ENCODE data around the gene MED27.

MED27 gene

GRCh38 chr9:131826053-131826452 lies 253.6 kb downstream of the MED27 start:
- Mint-ChIP-seq H3K27me3 (peaks cover 43 to 68% of the 10 kb centered on the region in 2 donors), H3K36me3 (ENCODE audit: insufficient read depth) (peaks cover 2% of the 10 kb centered on the region), H3K4me1 (ENCODE audit: low read depth in 2 of 2) (no peaks in the 10 kb centered on the region), H3K4me3 (no peak overlapping the region), H3K9me3 (no peaks in the 10 kb centered on the region), H3K27ac (no peak overlapping the region)
- DNase-seq (no peak), ATAC-seq (replicated peaks) (no peak)

GRCh38 chr9:131824953-131825495 lies 254.6 kb downstream of the MED27 start:
- Mint-ChIP-seq H3K4me1 (ENCODE audit: low read depth in 2 of 2) (no peaks in the 10 kb centered on the region), H3K36me3 (ENCODE audit: insufficient read depth) (peaks cover 2% of the 10 kb centered on the region), H3K27ac (no peak overlapping the region), H3K27me3 (peaks cover 53 to 78% of the 10 kb centered on the region in 2 donors), H3K9me3 (no peaks in the 10 kb centered on the region), H3K4me3 (no peak overlapping the region)
- DNase-seq (no peak), ATAC-seq (replicated peaks) (no peak)

- Mint-ChIP-seq H3K27ac (no peak overlapping the region), H3K4me1 (ENCODE audit: low read depth in 2 of 2) (no peaks in the 10 kb centered on the region), H3K9me3 (no peaks in the 10 kb centered on the region), H3K27me3 (peaks cover 53 to 81% of the 10 kb centered on the region in 2 donors), H3K36me3 (ENCODE audit: insufficient read depth) (peaks cover 2% of the 10 kb centered on the region), H3K4me3 (no peak overlapping the region)
- ATAC-seq (replicated peaks), result no peak
- no peak for DNase-seq
Measured at GRCh38 chr9:131824155-131824594, 255.5 kb downstream of the MED27 start.

- H3K4me3 Mint-ChIP-seq, result no peak overlapping the region
- H3K36me3 Mint-ChIP-seq (ENCODE audit: insufficient read depth), result peaks cover 2% of the 10 kb centered on the region
- H3K9me3 Mint-ChIP-seq, result no peaks in the 10 kb centered on the region
- H3K27me3 Mint-ChIP-seq, result peaks cover 48 to 76% of the 10 kb centered on the region in 2 donors
- ATAC-seq (replicated peaks) (no peak), DNase-seq (no peak)
- H3K27ac Mint-ChIP-seq, result no peak overlapping the region
- no peaks in the 10 kb centered on the region for H3K4me1 Mint-ChIP-seq (ENCODE audit: low read depth in 2 of 2)
Measured at GRCh38 chr9:131823701-131824146, 255.9 kb downstream of the MED27 start.

GRCh38 chr9:131818089-131818488 lies 261.6 kb downstream of the MED27 start:
- Mint-ChIP-seq H3K4me3 (no peak overlapping the region), H3K27ac (no peak overlapping the region), H3K27me3 (peaks cover 30 to 71% of the 10 kb centered on the region in 2 donors), H3K36me3 (ENCODE audit: insufficient read depth) (peaks cover 3% of the 10 kb centered on the region), H3K4me1 (ENCODE audit: low read depth in 2 of 2) (peaks cover 0 to 2% of the 10 kb centered on the region in 2 donors), H3K9me3 (no peaks in the 10 kb centered on the region)
- ATAC-seq (replicated peaks) (no peak), DNase-seq (no peak)

GRCh38 chr9:131817627-131818026 lies 262.0 kb downstream of the MED27 start:
- no peaks in the 10 kb centered on the region for H3K9me3 Mint-ChIP-seq
- H3K4me3 Mint-ChIP-seq, result no peak overlapping the region
- no peak for ATAC-seq (replicated peaks)
- H3K27me3 Mint-ChIP-seq, result peaks cover 35 to 73% of the 10 kb centered on the region in 2 donors
- DNase-seq, result no peak
- peaks cover 0 to 2% of the 10 kb centered on the region in 2 donors for H3K4me1 Mint-ChIP-seq (ENCODE audit: low read depth in 2 of 2)
- H3K27ac Mint-ChIP-seq, result no peak overlapping the region
- H3K36me3 Mint-ChIP-seq (ENCODE audit: insufficient read depth), result peaks cover 3% of the 10 kb centered on the region

GRCh38 chr9:131817073-131817472 lies 262.6 kb downstream of the MED27 start:
- H3K27me3 Mint-ChIP-seq, result peaks cover 36 to 78% of the 10 kb centered on the region in 2 donors
- H3K4me3 Mint-ChIP-seq, result no peak overlapping the region
- peaks cover 3% of the 10 kb centered on the region for H3K36me3 Mint-ChIP-seq (ENCODE audit: insufficient read depth)
- DNase-seq, result no peak
- H3K9me3 Mint-ChIP-seq, result no peaks in the 10 kb centered on the region
- H3K4me1 Mint-ChIP-seq (ENCODE audit: low read depth in 2 of 2), result peaks cover 0 to 2% of the 10 kb centered on the region in 2 donors
- no peak overlapping the region for H3K27ac Mint-ChIP-seq
- ATAC-seq (replicated peaks), result no peak

- DNase-seq (no peak), ATAC-seq (replicated peaks) (no peak)
- H3K9me3 Mint-ChIP-seq, result no peaks in the 10 kb centered on the region
- peak overlapping the region in 1 of 2 donors; percentile 17 for H3K27ac Mint-ChIP-seq
- peaks cover 3% of the 10 kb centered on the region for H3K36me3 Mint-ChIP-seq (ENCODE audit: insufficient read depth)
- H3K27me3 Mint-ChIP-seq, result peaks cover 36 to 78% of the 10 kb centered on the region in 2 donors
- peaks cover 0 to 2% of the 10 kb centered on the region in 2 donors for H3K4me1 Mint-ChIP-seq (ENCODE audit: low read depth in 2 of 2)
- H3K4me3 Mint-ChIP-seq, result no peak overlapping the region
Measured at GRCh38 chr9:131815970-131816873, 263.4 kb downstream of the MED27 start.

- Mint-ChIP-seq H3K27ac (no peak overlapping the region), H3K4me3 (no peak overlapping the region), H3K9me3 (no peaks in the 10 kb centered on the region), H3K36me3 (ENCODE audit: insufficient read depth) (peaks cover 5% of the 10 kb centered on the region), H3K4me1 (ENCODE audit: low read depth in 2 of 2) (peaks cover 0 to 2% of the 10 kb centered on the region in 2 donors), H3K27me3 (peaks cover 28 to 78% of the 10 kb centered on the region in 2 donors)
- ATAC-seq (replicated peaks) (no peak), DNase-seq (no peak)
Measured at GRCh38 chr9:131814707-131815106, 265.0 kb downstream of the MED27 start.

- Mint-ChIP-seq H3K27me3 (peaks cover 38 to 88% of the 10 kb centered on the region in 2 donors), H3K36me3 (ENCODE audit: insufficient read depth) (peaks cover 5% of the 10 kb centered on the region)
- ATAC-seq (replicated peaks), result no peak
Measured at GRCh38 chr9:131813116-131813515, 266.6 kb downstream of the MED27 start.

GRCh38 chr9:131812116-131812790 lies 267.4 kb downstream of the MED27 start:
- Mint-ChIP-seq H3K4me3 (no peak overlapping the region), H3K36me3 (ENCODE audit: insufficient read depth) (peaks cover 5% of the 10 kb centered on the region), H3K9me3 (no peaks in the 10 kb centered on the region), H3K27ac (no peak overlapping the region), H3K27me3 (peaks cover 39 to 92% of the 10 kb centered on the region in 2 donors), H3K4me1 (ENCODE audit: low read depth in 2 of 2) (peaks cover 0 to 2% of the 10 kb centered on the region in 2 donors)
- ATAC-seq (replicated peaks), result no peak
- no peak for DNase-seq

More at GRCh38 chr9:131813116-131813515, 266.6 kb downstream of the MED27 start:
- H3K4me1 Mint-ChIP-seq (ENCODE audit: low read depth in 2 of 2), result peaks cover 0 to 2% of the 10 kb centered on the region in 2 donors
- H3K4me3 Mint-ChIP-seq, result no peak overlapping the region
- no peaks in the 10 kb centered on the region for H3K9me3 Mint-ChIP-seq
- no peak overlapping the region for H3K27ac Mint-ChIP-seq
- no peak for DNase-seq

- H3K27me3 Mint-ChIP-seq, result peaks cover 41 to 93% of the 10 kb centered on the region in 2 donors
- H3K9me3 Mint-ChIP-seq, result no peaks in the 10 kb centered on the region
- ATAC-seq (replicated peaks) (no peak), DNase-seq (no peak)
- H3K36me3 Mint-ChIP-seq (ENCODE audit: insufficient read depth), result peaks cover 5% of the 10 kb centered on the region
- H3K4me1 Mint-ChIP-seq (ENCODE audit: low read depth in 2 of 2), result peaks cover 0 to 2% of the 10 kb centered on the region in 2 donors
- H3K4me3 Mint-ChIP-seq, result no peak overlapping the region
- H3K27ac Mint-ChIP-seq, result no peak overlapping the region
Measured at GRCh38 chr9:131811405-131811804, 268.3 kb downstream of the MED27 start.

- H3K4me3 Mint-ChIP-seq, result no peak overlapping the region
- ATAC-seq (replicated peaks), result no peak
- no peaks in the 10 kb centered on the region for H3K9me3 Mint-ChIP-seq
- H3K36me3 Mint-ChIP-seq (ENCODE audit: insufficient read depth), result peaks cover 5% of the 10 kb centered on the region
- DNase-seq, result no peak
- H3K4me1 Mint-ChIP-seq (ENCODE audit: low read depth in 2 of 2), result no peaks in the 10 kb centered on the region
- H3K27ac Mint-ChIP-seq, result no peak overlapping the region
- H3K27me3 Mint-ChIP-seq, result peaks cover 49 to 92% of the 10 kb centered on the region in 2 donors
Measured at GRCh38 chr9:131810351-131811170, 269.1 kb downstream of the MED27 start.
